Suprapubic skin (tissue), 4 donors: ENCODE data around the gene ZNF526.

Experiments
- POLR2A ChIP-seq, 2 donors: fragments of 450-650 bp; IDR thresholded peaks; one replicate each; pipeline ENCODE4 v1.6.1; 2017; ENCODE audit warnings: antibody characterized with exemption in 2 of 2, mild to moderate bottlenecking in 2 of 2, moderate library complexity in 2 of 2
- POLR2AphosphoS5 ChIP-seq, 3 donors: sonication (generic); formaldehyde crosslinking; IDR thresholded peaks; one replicate each; pipeline ENCODE4 v1.6.1; 2017; ENCODE audit warnings: antibody characterized with exemption in 3 of 3
- TF ChIP-seq, protein P1 (sequence below), 2 donors: fragments of 200-600 bp in 1 of 2; fragments of 450-650 bp in 1 of 2; sonication (generic) in 1 of 2; IDR thresholded peaks; one replicate each; pipeline ENCODE4 v1.5.1; 2016 to 2019; ENCODE audit warnings: antibody characterized with exemption in 2 of 2, mild to moderate bottlenecking in 1 of 2, moderate library complexity in 1 of 2

DNA sequence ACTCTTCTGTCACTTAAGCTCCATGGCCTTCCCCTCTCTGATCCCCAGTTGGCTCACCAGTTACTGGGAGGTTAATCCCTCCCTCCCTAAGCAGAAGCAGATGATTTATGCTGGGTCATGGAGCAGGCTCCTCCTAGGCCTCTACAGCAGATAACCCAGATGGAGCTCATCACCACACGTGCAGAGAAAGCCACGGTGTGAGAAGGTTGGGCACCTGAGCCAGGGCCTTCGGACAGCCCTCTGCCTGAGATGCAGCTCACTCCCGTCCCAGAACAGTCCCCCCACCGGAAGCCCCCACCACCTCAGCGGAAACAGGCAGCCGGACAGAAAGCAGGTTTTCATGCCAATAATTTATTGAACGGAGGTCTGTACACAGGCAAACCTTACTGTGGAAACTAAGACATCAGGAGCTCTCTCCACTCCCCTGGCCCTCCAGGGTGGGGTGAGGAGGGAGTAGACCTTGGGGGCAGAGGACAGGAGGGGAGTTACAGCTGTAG, 9.8 kb downstream of the ZNF526 start:
- TF ChIP-seq, protein P1, sequence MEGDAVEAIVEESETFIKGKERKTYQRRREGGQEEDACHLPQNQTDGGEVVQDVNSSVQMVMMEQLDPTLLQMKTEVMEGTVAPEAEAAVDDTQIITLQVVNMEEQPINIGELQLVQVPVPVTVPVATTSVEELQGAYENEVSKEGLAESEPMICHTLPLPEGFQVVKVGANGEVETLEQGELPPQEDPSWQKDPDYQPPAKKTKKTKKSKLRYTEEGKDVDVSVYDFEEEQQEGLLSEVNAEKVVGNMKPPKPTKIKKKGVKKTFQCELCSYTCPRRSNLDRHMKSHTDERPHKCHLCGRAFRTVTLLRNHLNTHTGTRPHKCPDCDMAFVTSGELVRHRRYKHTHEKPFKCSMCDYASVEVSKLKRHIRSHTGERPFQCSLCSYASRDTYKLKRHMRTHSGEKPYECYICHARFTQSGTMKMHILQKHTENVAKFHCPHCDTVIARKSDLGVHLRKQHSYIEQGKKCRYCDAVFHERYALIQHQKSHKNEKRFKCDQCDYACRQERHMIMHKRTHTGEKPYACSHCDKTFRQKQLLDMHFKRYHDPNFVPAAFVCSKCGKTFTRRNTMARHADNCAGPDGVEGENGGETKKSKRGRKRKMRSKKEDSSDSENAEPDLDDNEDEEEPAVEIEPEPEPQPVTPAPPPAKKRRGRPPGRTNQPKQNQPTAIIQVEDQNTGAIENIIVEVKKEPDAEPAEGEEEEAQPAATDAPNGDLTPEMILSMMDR (IDR thresholded peaks at IDR 0.05): no peak
- no peak for TF ChIP-seq POLR2A (IDR thresholded peaks at IDR 0.05)
- no peak for TF ChIP-seq POLR2AphosphoS5 (IDR thresholded peaks at IDR 0.05)
